IPS-15b (cell line): ENCODE measurements around the gene PNLIPRP1.
A peak's percentile ranks its signal among the peaks of the same experiment; 100 is the strongest.

Experiments
- H3K27me3 ChIP-seq: one replicate; pipeline ENCODE4 v1.6.1; 2013; ENCODE audit warnings: low read length; ENCODE audit not compliant: control insufficient read depth, insufficient read depth
- H3K36me3 ChIP-seq: one replicate; pipeline ENCODE4 v1.6.1; 2013; ENCODE audit warnings: low read length; ENCODE audit not compliant: control insufficient read depth, insufficient read depth
- H3K4me1 ChIP-seq: one replicate; pipeline ENCODE4 v1.6.1; 2013; ENCODE audit warnings: mild to moderate bottlenecking, low read length; ENCODE audit not compliant: control insufficient read depth, insufficient read depth
- H3K4me3 ChIP-seq: one replicate; pipeline ENCODE4 v1.5.1; 2013; ENCODE audit warnings: low read depth, low read length
- H3K9ac ChIP-seq: one replicate; pipeline ENCODE4 v1.6.1; 2013; ENCODE audit warnings: low read depth, mild to moderate bottlenecking, low read length
- H3K9me3 ChIP-seq: one replicate; pipeline ENCODE4 v1.6.1; 2013; ENCODE audit warnings: mild to moderate bottlenecking, low read length; ENCODE audit not compliant: control insufficient read depth, insufficient read depth

The PNLIPRP1 gene

DNA sequence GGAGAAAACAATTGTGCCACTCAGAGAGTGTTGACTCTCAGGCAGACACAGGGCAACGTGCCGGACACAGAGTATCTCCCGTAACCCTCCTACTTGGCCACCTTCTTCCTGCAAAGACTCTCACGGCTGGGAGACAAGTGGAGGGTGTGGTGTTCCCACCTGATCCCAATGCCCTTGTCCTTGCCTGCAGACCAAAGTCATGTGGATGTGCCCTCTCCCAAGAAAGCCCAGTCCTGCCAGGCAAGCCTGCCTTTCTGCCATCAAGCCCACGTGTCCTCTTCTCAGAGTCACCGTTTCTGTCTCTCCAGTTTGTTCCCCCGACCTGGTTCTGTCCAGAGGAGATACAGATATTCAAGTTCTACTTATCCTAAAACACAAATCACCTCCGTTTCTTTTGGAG is 30.7 kb downstream of the PNLIPRP1 start:
- no peaks in the 10 kb centered on the region for H3K9me3 ChIP-seq
- H3K36me3 ChIP-seq, result no peaks in the 10 kb centered on the region
- no peak overlapping the region for H3K4me3 ChIP-seq
- H3K9ac ChIP-seq, result no peak overlapping the region
- no peaks in the 10 kb centered on the region for H3K4me1 ChIP-seq
- peaks cover 7% of the 10 kb centered on the region for H3K27me3 ChIP-seq

DNA sequence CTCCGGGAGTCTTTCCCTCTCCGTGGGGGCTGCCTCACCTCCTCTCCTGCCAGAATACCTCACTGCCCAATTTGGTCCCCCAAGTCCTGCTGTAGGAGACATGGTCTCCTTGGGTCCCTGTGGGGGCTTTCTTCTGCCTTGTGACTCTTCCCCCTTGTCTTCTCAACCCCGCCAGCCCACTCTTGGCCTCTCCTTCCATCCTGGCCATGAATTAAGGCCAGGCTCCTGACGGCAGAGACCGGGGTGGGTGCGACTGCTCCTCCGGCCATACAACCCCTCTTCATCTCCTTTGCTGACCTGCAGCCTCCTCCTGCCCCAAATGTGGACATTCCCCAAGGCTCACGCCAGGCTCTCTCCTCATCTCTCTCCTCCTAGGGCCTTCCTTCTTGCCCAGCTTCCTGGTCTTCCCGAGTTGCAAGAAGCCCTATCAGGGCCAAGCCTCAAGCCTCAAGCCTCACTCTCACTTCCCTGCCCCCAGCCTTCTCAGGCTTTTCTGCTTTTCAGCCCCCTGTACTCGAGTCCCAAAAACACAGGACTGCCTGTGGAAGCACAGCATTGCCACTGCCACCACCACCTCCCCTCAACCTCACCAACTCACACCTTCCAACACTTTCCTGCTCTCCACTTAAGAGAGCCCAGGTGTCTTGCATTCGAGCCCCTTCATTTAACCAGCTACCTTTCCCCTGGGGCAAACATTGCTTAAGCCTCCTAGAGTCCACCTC is 31.3 kb downstream of the PNLIPRP1 start:
- Histone ChIP-seq H3K27me3 (peaks cover 11% of the 10 kb centered on the region), H3K9ac (no peak overlapping the region), H3K36me3 (no peaks in the 10 kb centered on the region), H3K4me1 (no peaks in the 10 kb centered on the region), H3K9me3 (no peaks in the 10 kb centered on the region), H3K4me3 (no peak overlapping the region)

DNA sequence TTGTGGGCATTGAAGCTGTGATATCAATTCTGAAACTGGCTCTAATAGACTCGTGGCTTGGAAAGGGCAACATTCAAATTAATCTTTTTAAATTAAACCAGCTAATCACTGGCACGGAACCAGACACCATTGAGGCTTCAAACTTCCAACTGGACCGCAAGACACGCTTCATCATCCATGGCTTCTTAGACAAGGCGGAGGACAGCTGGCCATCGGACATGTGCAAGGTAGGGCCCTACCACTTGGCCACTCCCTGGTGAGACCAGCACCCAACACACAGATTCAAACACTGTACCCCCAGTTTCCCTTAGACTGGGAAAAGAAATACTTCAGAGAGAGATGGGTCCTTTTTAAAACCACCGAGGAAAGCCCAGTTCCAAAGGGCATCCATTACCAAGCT is 35.1 kb downstream of the PNLIPRP1 start:
- Histone ChIP-seq H3K27me3 (peaks cover 12% of the 10 kb centered on the region), H3K9me3 (no peaks in the 10 kb centered on the region), H3K4me3 (no peak overlapping the region), H3K36me3 (no peaks in the 10 kb centered on the region), H3K4me1 (no peaks in the 10 kb centered on the region), H3K9ac (no peak overlapping the region)

DNA sequence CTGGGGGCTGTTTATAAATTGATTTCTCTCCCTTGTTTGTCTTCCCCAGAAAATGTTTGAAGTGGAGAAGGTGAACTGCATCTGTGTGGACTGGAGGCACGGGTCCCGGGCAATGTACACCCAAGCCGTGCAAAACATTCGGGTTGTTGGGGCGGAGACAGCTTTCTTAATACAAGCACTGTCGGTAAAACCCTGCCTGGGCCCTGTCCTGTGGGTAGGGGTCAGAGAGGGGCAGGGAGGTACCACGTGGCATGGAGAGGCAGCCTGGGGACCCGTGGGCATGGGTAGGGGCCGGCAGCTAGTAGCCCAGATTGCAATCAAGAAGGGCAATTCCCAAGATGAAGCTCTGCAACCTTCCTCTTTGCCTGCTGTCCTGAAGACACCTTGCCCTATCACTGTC is 36.1 kb downstream of the PNLIPRP1 start:
- Histone ChIP-seq H3K9ac (no peak overlapping the region), H3K4me3 (no peak overlapping the region), H3K4me1 (no peaks in the 10 kb centered on the region), H3K9me3 (no peaks in the 10 kb centered on the region), H3K27me3 (peaks cover 12% of the 10 kb centered on the region), H3K36me3 (no peaks in the 10 kb centered on the region)

DNA sequence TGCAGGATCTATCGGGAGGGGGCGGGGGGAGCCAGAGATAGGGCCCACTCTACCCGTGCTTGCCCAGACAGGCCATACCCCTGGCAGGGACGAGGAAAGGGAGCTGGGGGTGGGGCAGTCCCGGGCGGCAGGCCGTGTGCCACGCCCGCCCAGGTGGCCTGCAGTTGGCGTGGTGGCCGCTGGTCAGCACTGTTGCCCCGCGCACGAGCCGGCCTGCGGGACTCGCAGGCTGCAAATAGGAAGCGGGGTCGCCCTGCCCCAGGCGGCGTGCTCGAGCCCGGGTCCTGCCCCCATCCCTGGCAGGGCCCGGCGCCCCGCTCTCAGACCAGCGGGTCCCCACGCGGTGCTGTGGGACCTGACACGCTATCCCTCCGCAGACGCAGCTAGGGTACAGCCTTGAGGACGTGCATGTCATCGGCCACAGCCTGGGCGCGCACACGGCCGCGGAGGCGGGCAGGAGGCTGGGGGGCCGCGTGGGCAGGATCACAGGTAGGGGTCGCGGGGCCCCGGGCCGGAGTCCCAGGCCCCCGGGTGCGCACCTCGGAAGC is 36.7 kb downstream of the PNLIPRP1 start:
- H3K36me3 ChIP-seq, result no peaks in the 10 kb centered on the region
- H3K4me1 ChIP-seq, result no peaks in the 10 kb centered on the region
- H3K9me3 ChIP-seq, result no peaks in the 10 kb centered on the region
- H3K4me3 ChIP-seq, result peak overlapping the region; percentile 60
- peaks cover 12% of the 10 kb centered on the region for H3K27me3 ChIP-seq
- no peak overlapping the region for H3K9ac ChIP-seq

DNA sequence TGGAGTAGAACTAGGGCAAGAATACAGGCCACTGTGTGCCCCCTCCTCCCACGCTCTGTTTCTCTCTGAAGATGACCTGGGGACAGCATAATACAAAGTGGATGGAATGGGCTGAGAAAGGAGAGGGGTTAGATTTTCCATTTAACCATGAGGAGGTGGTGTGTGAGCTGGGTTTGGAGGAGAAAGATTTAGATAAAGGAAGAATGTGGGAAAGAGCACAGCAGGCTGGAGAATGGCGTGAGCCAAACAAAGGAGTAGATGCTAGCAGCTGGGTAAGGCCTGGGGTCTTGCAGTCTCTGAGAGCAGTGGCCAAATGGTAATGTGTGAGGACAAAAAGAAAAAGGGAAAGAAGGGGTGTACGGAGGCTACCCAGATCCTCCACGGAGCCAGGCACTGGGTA is 38.6 kb downstream of the PNLIPRP1 start:
- H3K9me3 ChIP-seq, result no peaks in the 10 kb centered on the region
- peaks cover 12% of the 10 kb centered on the region for H3K27me3 ChIP-seq
- no peaks in the 10 kb centered on the region for H3K4me1 ChIP-seq
- no peak overlapping the region for H3K9ac ChIP-seq
- no peak overlapping the region for H3K4me3 ChIP-seq
- no peaks in the 10 kb centered on the region for H3K36me3 ChIP-seq

DNA sequence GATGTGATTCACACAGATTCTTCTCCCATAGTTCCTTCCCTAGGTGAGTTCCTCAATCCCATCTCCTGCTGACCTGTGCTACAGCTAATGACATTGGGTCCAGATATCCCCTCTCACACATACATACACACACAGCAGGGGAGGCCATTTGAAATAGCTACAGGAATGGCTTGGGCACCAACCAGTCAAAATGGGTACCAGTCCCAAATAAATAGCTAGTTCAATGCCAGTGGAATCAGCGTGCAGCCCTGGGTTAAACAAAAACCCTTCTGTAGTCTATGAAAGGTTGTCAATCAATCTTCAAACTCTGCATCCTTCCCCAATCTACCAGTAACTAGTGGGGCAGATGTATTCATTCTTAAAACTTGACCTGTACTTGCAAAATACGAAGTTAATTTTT is 39.3 kb downstream of the PNLIPRP1 start:
- no peaks in the 10 kb centered on the region for H3K36me3 ChIP-seq
- no peak overlapping the region for H3K4me3 ChIP-seq
- H3K27me3 ChIP-seq, result peaks cover 12% of the 10 kb centered on the region
- no peaks in the 10 kb centered on the region for H3K4me1 ChIP-seq
- no peak overlapping the region for H3K9ac ChIP-seq
- H3K9me3 ChIP-seq, result no peaks in the 10 kb centered on the region

DNA sequence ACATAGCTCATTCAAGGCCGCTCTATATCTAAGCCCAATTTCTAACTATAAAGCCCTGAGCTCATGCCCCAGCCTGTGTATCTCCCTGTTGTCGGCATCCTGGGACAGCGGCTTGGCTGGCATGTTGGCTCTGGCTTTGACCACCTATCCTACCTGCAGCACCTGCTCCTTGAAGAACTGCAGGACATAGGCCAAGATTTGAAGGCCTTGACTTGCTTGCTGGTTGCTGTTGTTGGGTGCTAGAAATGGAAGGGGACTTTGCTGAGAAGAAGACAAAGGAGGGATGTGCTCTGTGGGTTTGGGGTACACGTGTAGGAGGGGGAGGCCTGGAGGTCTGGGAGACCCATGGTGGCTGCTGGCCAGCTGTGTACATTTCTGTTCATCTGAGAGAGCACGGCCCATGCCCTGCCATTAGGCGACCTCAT is 41.1 kb downstream of the PNLIPRP1 start:
- Histone ChIP-seq H3K9me3 (no peaks in the 10 kb centered on the region), H3K27me3 (peaks cover 3% of the 10 kb centered on the region), H3K36me3 (no peaks in the 10 kb centered on the region), H3K4me3 (no peak overlapping the region), H3K9ac (no peak overlapping the region), H3K4me1 (no peaks in the 10 kb centered on the region)

DNA sequence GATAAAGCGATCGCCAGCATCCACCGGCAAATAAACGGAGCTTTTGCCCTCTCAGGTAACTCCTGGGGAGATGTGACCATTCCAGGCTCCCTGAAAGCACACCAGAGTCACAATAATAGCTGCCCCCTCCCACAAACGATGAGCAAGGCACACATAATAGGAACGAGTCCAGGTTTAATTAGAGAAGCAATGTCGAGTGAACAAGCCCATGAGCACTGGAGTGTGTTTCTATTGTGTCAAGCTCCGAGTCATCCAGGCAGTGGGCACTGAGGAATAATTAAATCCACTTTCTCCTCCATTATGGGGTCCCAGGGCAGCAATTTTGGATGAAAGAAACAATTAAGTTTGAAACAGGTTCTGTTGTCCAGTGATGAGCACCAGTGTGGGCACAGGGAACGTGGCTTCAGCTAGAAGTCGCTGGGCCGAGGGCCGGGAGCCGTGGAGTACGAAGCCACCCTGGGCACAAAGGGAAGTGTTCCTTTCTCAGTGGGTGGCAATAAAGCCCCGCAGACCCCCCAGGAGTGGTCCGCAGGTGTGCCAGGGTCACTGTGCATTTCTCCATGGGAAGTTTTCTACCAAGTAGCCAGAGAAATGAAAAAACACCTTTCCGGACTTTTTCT is 41.9 kb downstream of the PNLIPRP1 start:
- Histone ChIP-seq H3K4me3 (no peak overlapping the region), H3K36me3 (no peaks in the 10 kb centered on the region), H3K9me3 (no peaks in the 10 kb centered on the region), H3K4me1 (no peaks in the 10 kb centered on the region), H3K27me3 (no peaks in the 10 kb centered on the region), H3K9ac (no peak overlapping the region)

DNA sequence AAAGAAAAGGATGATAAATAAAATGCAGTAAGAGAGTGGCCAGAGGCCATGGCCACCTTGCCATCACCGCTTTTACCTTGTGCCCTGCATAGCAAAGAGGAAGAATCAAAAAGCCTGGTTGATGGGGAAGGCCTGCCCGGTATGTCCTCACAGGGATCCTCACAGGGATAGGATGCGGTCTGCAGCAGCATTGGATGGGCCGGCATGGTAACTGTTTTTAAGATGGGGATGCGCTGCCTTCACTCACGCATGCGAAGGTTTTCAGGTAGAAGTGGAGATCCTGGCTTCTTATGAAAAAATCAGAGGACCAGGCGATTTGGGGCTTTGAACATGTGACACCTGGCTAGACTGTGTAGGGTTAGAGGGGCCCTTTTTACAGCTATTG is 42.4 kb downstream of the PNLIPRP1 start:
- Histone ChIP-seq H3K27me3 (no peaks in the 10 kb centered on the region), H3K9ac (no peak overlapping the region), H3K4me1 (no peaks in the 10 kb centered on the region), H3K4me3 (no peak overlapping the region), H3K36me3 (no peaks in the 10 kb centered on the region), H3K9me3 (no peaks in the 10 kb centered on the region)

DNA sequence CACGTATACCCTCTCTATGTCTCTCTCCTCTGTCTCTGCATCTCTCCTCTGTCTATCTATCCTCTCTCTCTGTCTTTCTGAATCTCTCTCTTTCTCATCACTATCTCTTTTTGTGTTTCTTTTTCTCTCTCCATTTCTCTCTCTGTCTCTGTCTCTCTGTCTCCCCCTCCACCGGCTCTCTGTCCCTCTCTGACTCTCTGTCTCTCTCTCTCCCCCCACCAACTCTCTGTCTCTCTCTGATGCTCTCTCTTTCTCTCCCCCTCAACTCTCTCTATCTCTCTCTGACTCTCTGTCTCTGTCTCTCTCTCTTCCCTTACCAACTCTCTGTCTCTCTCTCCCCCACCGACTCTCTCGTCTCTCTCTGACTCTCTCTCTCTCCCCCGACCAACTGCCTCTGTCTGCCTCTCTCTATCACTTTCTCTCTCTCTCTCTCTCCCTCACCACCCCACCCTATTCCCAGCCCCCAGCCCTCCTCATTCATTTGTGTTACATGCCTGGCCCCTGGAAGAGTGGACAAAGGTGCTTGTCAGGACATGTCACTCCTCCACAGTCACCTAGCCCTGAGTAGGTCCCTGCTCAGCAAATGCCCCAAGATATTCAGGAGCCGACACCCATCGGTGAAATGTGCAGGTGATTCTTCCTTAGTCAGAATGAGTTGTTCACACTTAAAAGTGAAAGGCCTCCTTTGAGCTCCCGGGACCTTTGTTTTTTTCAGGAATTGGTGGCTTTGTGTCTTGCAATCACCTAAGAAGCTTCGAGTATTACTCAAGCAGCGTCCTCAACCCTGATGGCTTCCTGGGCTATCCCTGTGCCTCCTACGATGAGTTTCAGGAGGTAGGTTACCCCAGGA is 43.6 kb downstream of the PNLIPRP1 start:
- Histone ChIP-seq H3K9me3 (no peaks in the 10 kb centered on the region), H3K4me3 (no peak overlapping the region), H3K9ac (no peak overlapping the region), H3K36me3 (no peaks in the 10 kb centered on the region), H3K4me1 (no peaks in the 10 kb centered on the region), H3K27me3 (no peaks in the 10 kb centered on the region)
